NCI-H187 treated with DMSO at 0.1 percent for 48 hours (cell line): ENCODE results near the gene TRPM3.

ENCODE experiments used
- DNase-seq: peaks from one replicate; lab custom pipeline; 2025; lab: John Stamatoyannopoulos, UW

Gene TRPM3

GRCh38 chr9:70484232-70485130 is 636.9 kb downstream of the TRPM3 start:
- no peak for DNase-seq

GRCh38 chr9:70481471-70481870 is 640.0 kb downstream of the TRPM3 start:
- DNase-seq = no peak

GRCh38 chr9:70480405-70480980 is 640.9 kb downstream of the TRPM3 start:
- DNase-seq = no peak

GRCh38 chr9:70479880-70480291 is 641.5 kb downstream of the TRPM3 start:
- no peak for DNase-seq
